Spleen (tissue), 7 donors: ENCODE results near the gene NSL1.

Experiments used
- CTCF ChIP-seq, 11 experiments: fragments of 200-600 bp in 7 of 11; fragments of 450-650 bp in 4 of 11; sonication (generic) in 4 of 11; IDR thresholded peaks in 8 of 11; conservative IDR thresholded peaks in 3 of 11; 1 replicate in 7 of 11; 2 replicates in 4 of 11; pipeline versions ENCODE4 v1.4.0 to v1.8.0; 2016 to 2021; ENCODE audit warnings: antibody characterized with exemption in 11 of 11, inconsistent platforms in 4 of 11, mild to moderate bottlenecking in 1 of 11
- POLR2A ChIP-seq, 3 donors: fragments of 450-650 bp; IDR thresholded peaks; one replicate each; pipeline ENCODE4 v1.5.1; 2017; ENCODE audit warnings: antibody characterized with exemption in 3 of 3, mild to moderate bottlenecking in 1 of 3
- POLR2AphosphoS5 ChIP-seq, 3 donors: sonication (generic); formaldehyde crosslinking; IDR thresholded peaks; one replicate each; pipeline ENCODE4 v1.5.1; 2017; ENCODE audit warnings: antibody characterized with exemption in 3 of 3
- donor health status: DM: no; HTN: no; CAD: no; lungs with moderate emphysema.
- donor health status: DM: no; HTN: no; CAD: no.
- donor health status: DM: no; HTN: no; CAD: no.

GRCh38 chr1:212777151-212777550, 14.4 kb downstream of the NSL1 start:
- TF ChIP-seq CTCF (IDR thresholded peaks at IDR 0.05 in 8 of 11, conservative IDR thresholded peaks at IDR 0.05 in 3 of 11) (no peak), POLR2AphosphoS5 (IDR thresholded peaks at IDR 0.05) (no peak), POLR2A (IDR thresholded peaks at IDR 0.05) (no peak)
